Measurements from ENCODE around the gene LHX5. TPM values are rescaled to one million over a fixed set of nuclear protein-coding genes. Genes with fewer than 3 reads are reported as not detected.

LHX5 gene
- total RNA-seq, 1 experiment from 2014 or later = not detected

DNA sequence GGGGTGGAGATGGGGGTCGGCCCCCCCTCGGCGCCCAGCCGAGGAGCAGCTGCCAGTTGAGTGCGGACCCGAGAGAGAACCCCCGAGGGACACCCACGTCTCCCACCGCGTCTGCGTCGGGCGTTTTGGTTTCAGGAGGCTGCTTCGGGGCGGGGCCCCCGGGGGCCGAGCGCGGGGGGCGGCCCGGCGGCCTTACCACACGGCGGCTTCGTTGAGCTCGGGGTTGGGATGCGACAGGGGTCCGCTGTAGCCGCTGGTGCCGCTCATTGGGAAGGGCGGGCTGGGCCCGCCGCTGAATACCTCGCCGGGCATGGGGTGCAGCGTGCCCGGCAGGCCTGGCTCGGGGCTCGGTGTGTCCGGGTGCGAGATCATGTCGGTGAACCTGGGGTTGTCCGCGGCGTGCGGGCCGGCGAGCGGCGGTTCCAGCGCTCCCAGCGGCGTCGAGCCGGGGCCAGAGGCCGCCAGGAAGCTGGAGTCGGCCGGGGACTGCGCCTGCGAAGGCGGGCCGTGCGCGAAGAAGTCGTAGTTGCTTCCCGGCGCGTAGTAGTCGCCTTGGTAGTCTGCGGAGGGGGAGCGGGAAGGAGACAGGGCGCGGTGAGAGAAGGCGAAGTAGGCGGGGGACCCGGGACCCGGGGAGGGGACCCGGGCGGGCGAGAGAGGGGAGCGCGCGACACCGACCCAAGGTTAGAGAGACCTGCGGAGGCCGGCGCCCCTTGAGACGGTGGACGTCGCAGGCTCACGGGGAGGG, 8.5 kb downstream of the LHX5 start:
- no TSS peak for BruUV-seq (replicated peaks)

DNA sequence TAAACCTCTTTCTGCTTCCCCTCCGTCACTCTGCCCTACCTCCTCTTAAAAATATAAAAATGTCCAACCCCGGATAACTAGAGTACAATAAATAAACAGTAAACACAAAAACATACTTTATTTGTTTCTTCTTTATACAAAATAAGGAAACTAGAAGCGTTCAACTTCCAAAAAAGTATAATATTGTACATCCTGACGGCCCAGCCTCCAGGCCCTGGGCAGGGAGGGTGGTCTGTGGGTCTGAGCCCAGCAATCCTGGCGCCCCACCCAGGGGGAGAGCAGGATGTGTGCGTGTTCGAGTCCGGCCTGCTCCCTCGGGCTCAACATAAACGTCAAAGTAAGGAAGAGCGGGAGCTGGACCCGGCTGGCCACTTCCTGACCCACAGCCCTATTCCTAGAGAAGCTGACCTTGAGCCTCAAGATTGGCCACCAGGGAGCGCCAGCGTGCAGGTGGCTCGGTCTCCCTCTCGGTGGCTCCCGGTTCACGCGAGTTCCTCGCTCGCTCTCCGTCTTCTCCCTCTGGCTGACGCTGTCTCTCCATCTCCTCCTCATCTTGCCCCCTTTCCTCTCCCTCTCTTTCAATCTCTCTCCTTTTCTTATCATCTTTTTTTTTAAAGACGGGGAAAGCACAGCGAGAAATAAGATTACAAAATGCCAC, 9.4 kb downstream of the LHX5 start:
- H3K27me3 Mint-ChIP-seq (ENCODE audit: unreplicated experiment) = peaks cover 98% of the 10 kb centered on the region
- peak; percentile 90 for DNase-seq
- peaks cover 3% of the 10 kb centered on the region for H3K9me3 Mint-ChIP-seq (ENCODE audit: low read depth, unreplicated experiment)
- CTCF ChIA-PET = interaction anchor here (0.6 to 1.2 kb wide), 5 partner anchors 12 to 304 kb away, joined by 3 to 6 read pairs (median 4); partner anchors contain the start of gene SDSL
- H3K4me1 Mint-ChIP-seq (ENCODE audit: low read depth, unreplicated experiment) = peaks cover 23% of the 10 kb centered on the region
- H3K27ac Mint-ChIP-seq (ENCODE audit: unreplicated experiment) = no peak overlapping the region
- BruUV-seq (replicated peaks) = no TSS peak
- TF ChIP-seq, protein P1, sequence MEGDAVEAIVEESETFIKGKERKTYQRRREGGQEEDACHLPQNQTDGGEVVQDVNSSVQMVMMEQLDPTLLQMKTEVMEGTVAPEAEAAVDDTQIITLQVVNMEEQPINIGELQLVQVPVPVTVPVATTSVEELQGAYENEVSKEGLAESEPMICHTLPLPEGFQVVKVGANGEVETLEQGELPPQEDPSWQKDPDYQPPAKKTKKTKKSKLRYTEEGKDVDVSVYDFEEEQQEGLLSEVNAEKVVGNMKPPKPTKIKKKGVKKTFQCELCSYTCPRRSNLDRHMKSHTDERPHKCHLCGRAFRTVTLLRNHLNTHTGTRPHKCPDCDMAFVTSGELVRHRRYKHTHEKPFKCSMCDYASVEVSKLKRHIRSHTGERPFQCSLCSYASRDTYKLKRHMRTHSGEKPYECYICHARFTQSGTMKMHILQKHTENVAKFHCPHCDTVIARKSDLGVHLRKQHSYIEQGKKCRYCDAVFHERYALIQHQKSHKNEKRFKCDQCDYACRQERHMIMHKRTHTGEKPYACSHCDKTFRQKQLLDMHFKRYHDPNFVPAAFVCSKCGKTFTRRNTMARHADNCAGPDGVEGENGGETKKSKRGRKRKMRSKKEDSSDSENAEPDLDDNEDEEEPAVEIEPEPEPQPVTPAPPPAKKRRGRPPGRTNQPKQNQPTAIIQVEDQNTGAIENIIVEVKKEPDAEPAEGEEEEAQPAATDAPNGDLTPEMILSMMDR (IDR thresholded peaks at IDR 0.05; ENCODE audit: unreplicated experiment) = peak; percentile 72
- H3K36me3 Mint-ChIP-seq (ENCODE audit: insufficient read depth, unreplicated experiment) = no peaks in the 10 kb centered on the region
- H3K4me3 Mint-ChIP-seq (ENCODE audit: low read depth, unreplicated experiment) = peak overlapping the region; percentile 44
- intact Hi-C loops (cut with micrococcal nuclease; ENCODE audit: unreplicated experiment) = loop anchor here (10.0 kb wide), 1 partner anchor 263 kb away; no protein-coding TSS in a partner anchor

More for the DNA sequence above, 8.5 kb downstream of the LHX5 start:
- intact Hi-C loops (cut with micrococcal nuclease; ENCODE audit: unreplicated experiment) = loop anchor here (10.0 kb wide), 1 partner anchor 262 kb away; no protein-coding TSS in a partner anchor
- Mint-ChIP-seq H3K36me3 (ENCODE audit: insufficient read depth, unreplicated experiment) (no peaks in the 10 kb centered on the region), H3K27me3 (ENCODE audit: unreplicated experiment) (peaks cover 98% of the 10 kb centered on the region), H3K4me1 (ENCODE audit: low read depth, unreplicated experiment) (peaks cover 23% of the 10 kb centered on the region), H3K27ac (ENCODE audit: unreplicated experiment) (no peak overlapping the region), H3K9me3 (ENCODE audit: low read depth, unreplicated experiment) (peaks cover 3% of the 10 kb centered on the region), H3K4me3 (ENCODE audit: low read depth, unreplicated experiment) (peak overlapping the region; percentile 4)
- CTCF ChIA-PET = no interaction called here
- DNase-seq = no peak
- TF ChIP-seq, protein P1 (IDR thresholded peaks at IDR 0.05; ENCODE audit: unreplicated experiment) = no peak

DNA sequence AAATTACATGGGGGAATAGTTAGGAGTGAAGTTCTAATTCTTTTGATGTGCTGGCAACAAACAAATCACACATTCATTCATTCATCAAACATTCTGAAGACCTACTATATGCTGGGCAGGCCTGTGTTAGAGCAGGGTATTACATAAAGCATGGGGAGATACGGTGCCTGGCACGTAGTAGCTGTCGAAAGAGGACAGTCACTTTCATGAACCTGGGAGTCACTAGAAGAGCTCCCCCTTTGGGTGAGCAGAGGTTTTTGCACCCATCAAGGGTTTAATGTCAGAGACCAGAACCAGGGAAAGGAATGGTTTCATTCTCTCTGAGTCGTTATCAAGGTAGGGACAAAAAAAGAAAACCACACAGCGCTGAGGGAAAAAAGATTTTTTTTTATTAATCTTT, 10.0 kb downstream of the LHX5 start:
- Mint-ChIP-seq H3K27me3 (ENCODE audit: unreplicated experiment) (peaks cover 98% of the 10 kb centered on the region), H3K36me3 (ENCODE audit: insufficient read depth, unreplicated experiment) (no peaks in the 10 kb centered on the region), H3K27ac (ENCODE audit: unreplicated experiment) (no peak overlapping the region), H3K9me3 (ENCODE audit: low read depth, unreplicated experiment) (peaks cover 3% of the 10 kb centered on the region), H3K4me1 (ENCODE audit: low read depth, unreplicated experiment) (peaks cover 20% of the 10 kb centered on the region), H3K4me3 (ENCODE audit: low read depth, unreplicated experiment) (no peak overlapping the region)
- CTCF ChIA-PET = interaction anchor here (0.6 to 1.2 kb wide), 5 partner anchors 12 to 305 kb away, joined by 3 to 6 read pairs (median 4); partner anchors contain the start of gene SDSL
- DNase-seq = no peak
- BruUV-seq (replicated peaks) = no TSS peak
- TF ChIP-seq, protein P1 (IDR thresholded peaks at IDR 0.05; ENCODE audit: unreplicated experiment) = peak; percentile 49
- intact Hi-C loops (cut with micrococcal nuclease; ENCODE audit: unreplicated experiment) = loop anchor here (1.0 to 10.0 kb wide), 2 partner anchors 263 to 451 kb away; no protein-coding TSS in a partner anchor

DNA sequence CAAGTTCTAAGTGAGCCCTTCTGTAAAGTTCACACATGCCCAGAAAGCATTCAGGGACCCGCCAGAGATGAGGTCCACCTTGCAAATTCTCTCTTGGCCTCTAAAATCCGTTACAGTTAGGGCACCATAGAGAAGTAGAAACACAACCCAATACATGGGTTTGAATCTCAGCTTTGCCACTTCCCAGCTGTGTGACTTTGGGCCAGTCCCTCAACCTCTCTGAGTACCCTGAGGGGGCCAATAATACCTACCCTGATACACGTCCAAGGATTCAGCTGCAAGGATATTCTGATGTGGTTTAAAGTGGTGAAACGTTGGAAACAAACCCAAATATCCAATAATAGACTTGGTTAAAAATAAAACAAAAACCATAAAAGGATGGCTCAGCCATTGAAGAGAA, 11.7 kb downstream of the LHX5 start:
- Mint-ChIP-seq H3K27me3 (ENCODE audit: unreplicated experiment) (peaks cover 93% of the 10 kb centered on the region), H3K27ac (ENCODE audit: unreplicated experiment) (no peak overlapping the region), H3K4me1 (ENCODE audit: low read depth, unreplicated experiment) (peaks cover 10% of the 10 kb centered on the region), H3K36me3 (ENCODE audit: insufficient read depth, unreplicated experiment) (no peaks in the 10 kb centered on the region), H3K9me3 (ENCODE audit: low read depth, unreplicated experiment) (peaks cover 3% of the 10 kb centered on the region), H3K4me3 (ENCODE audit: low read depth, unreplicated experiment) (no peak overlapping the region)
- TF ChIP-seq, protein P1 (IDR thresholded peaks at IDR 0.05; ENCODE audit: unreplicated experiment) = no peak
- BruUV-seq (replicated peaks) = no TSS peak
- CTCF ChIA-PET = no interaction called here
- DNase-seq = no peak
- intact Hi-C loops (cut with micrococcal nuclease; ENCODE audit: unreplicated experiment) = loop anchor here (10.0 kb wide), 1 partner anchor 265 kb away; no protein-coding TSS in a partner anchor
